Ovary (tissue), 9 donors: Measurements from ENCODE around the gene NOX3. TPM values are rescaled to one million over a fixed set of nuclear protein-coding genes. Genes with fewer than 3 reads are reported as not detected.

Source experiments
- DNase-seq, 5 donors: peaks; one replicate each; pipeline ENCODE4 v3.0.0-alpha.2; 2019 to 2020
- H3K27ac ChIP-seq, 2 donors: fragments of 200-600 bp; one replicate each; pipeline versions ENCODE4 v1.5.1 to v1.8.0; 2019 to 2022
- H3K27me3 ChIP-seq: fragments of 200-600 bp; one replicate; pipeline ENCODE4 v1.8.0; 2022
- H3K36me3 ChIP-seq: fragments of 200-600 bp; sonication (generic); one replicate; pipeline ENCODE4 v1.5.1; 2019
- H3K4me1 ChIP-seq: one replicate; pipeline ENCODE4 v1.8.1; 2013; ENCODE audit warnings: mild to moderate bottlenecking, moderate library complexity; ENCODE audit not compliant: insufficient read depth
- H3K4me3 ChIP-seq: fragments of 200-600 bp; sonication (generic); one replicate; pipeline ENCODE4 v1.5.1; 2017
- H3K9me3 ChIP-seq, 2 donors: fragments of 200-600 bp in 1 of 2; sonication (generic) in 1 of 2; one replicate each; pipeline versions ENCODE4 v1.5.1 to v1.8.1; 2013 to 2019; ENCODE audit warnings: mild to moderate bottlenecking in 1 of 2, moderate library complexity in 1 of 2
- EP300 ChIP-seq: sonication (generic); formaldehyde crosslinking; IDR thresholded peaks from one replicate; pipeline ENCODE4 v1.6.1; 2017; ENCODE audit warnings: antibody characterized with exemption
- POLR2A ChIP-seq: fragments of 450-650 bp; IDR thresholded peaks from one replicate; pipeline ENCODE4 v1.6.1; 2017; ENCODE audit warnings: antibody characterized with exemption, mild to moderate bottlenecking, moderate library complexity
- WGBS, 3 donors: extraction: QIAGEN DNeasy Blood & Tissue Kit in 1 of 3; methylation state at CpG; one replicate each; pipeline versions ENCODE4 v1.1.5 to v1.1.7; 2013 to 2017; 5-methylcytosine and 5-hydroxymethylcytosine counted together
- intact Hi-C, 4 donors: fragments of 100-400 bp; cut with DNase I; formaldehyde crosslinking; loops; one replicate each; pipeline versions ENCODE4 v1.11.0 to v1.15.1; 2022 to 2023
- polyA plus RNA-seq, 2 donors: library from polyadenylated mRNA; stranded (reverse); fragments of 200-250 nt in 1 of 2; fragments of 350-450 nt in 1 of 2; fragmentation: Illumina TruSeq in 1 of 2; extraction: RNeasy Lipid Tissue Mini Kit (QIAGEN cat#74804) in 1 of 2; gene quantifications; one replicate each; pipeline ENCODE4 v1.2.3, GENCODE V29; 2013 to 2014
- total RNA-seq, 7 donors: library from RNA; depleted of rRNA in 2 of 7; stranded (reverse); fragments of >200 nt in 2 of 7; fragmentation: NEBNext Ultra II Directional in 3 of 7; extraction: Animal tissue kit (Norgen Biotek cat#: 25700) in 3 of 7; gene quantifications; one replicate each; pipeline versions ENCODE4 v1.1.0 to v1.2.4, GENCODE V29; 2016 to 2023
- TF ChIP-seq, protein P1 (sequence below), 3 donors: fragments of 450-650 bp in 2 of 3; fragments of 200-600 bp in 1 of 3; IDR thresholded peaks; one replicate each; pipeline versions ENCODE4 v1.5.1 to v1.8.0; 2016 to 2022; ENCODE audit warnings: antibody characterized with exemption in 3 of 3, mild to moderate bottlenecking in 1 of 3
- donor health status: DM: no; HTN: no; CAD: no; lungs with moderate emphysema.
- donor health status: DM: no; HTN: no; CAD: no.
- donor health status: Bipolar disorder and iron deficiency.
- donor health status: DM: yes; HTN: yes; CAD: no.
- donor health status: DM: no; HTN: no; CAD: no.
- donor health status: DM: yes; HTN: yes; CAD: no.

Gene NOX3
- total and polyA plus RNA-seq, 9 donors = not detected

DNA sequence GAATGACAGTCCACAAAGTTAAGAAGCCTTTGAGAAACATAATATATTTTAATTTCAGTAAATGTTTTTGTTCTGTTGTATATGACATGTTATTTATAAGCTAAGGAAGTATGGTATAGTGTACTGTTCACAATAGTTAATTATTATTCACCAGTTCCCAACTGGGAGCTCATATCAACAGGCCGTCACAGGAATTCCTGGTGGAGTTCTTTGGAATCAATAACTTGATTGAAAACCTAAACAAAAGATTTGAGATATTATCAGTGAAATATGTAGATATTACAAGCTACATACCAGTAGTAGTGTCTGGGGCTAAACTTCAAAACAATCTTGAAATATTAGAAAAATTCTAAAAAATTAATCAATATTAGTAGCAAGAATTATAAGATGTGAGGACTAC is 60.3 kb downstream of the NOX3 start:
- no peak for DNase-seq
- Histone ChIP-seq H3K4me1 (no peaks in the 10 kb centered on the region), H3K4me3 (no peak overlapping the region), H3K27me3 (no peaks in the 10 kb centered on the region), H3K27ac (no peak overlapping the region), H3K36me3 (no peaks in the 10 kb centered on the region), H3K9me3 (no peaks in the 10 kb centered on the region)
- TF ChIP-seq, protein P1, sequence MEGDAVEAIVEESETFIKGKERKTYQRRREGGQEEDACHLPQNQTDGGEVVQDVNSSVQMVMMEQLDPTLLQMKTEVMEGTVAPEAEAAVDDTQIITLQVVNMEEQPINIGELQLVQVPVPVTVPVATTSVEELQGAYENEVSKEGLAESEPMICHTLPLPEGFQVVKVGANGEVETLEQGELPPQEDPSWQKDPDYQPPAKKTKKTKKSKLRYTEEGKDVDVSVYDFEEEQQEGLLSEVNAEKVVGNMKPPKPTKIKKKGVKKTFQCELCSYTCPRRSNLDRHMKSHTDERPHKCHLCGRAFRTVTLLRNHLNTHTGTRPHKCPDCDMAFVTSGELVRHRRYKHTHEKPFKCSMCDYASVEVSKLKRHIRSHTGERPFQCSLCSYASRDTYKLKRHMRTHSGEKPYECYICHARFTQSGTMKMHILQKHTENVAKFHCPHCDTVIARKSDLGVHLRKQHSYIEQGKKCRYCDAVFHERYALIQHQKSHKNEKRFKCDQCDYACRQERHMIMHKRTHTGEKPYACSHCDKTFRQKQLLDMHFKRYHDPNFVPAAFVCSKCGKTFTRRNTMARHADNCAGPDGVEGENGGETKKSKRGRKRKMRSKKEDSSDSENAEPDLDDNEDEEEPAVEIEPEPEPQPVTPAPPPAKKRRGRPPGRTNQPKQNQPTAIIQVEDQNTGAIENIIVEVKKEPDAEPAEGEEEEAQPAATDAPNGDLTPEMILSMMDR (IDR thresholded peaks at IDR 0.05) = no peak
- TF ChIP-seq EP300 = no peak
- no peak for TF ChIP-seq POLR2A
- intact Hi-C loops = no loop called here
- 91 to 93% (median 93%) methylated on average over 1 of the region's 1 CpG for WGBS, 3 donors

DNA sequence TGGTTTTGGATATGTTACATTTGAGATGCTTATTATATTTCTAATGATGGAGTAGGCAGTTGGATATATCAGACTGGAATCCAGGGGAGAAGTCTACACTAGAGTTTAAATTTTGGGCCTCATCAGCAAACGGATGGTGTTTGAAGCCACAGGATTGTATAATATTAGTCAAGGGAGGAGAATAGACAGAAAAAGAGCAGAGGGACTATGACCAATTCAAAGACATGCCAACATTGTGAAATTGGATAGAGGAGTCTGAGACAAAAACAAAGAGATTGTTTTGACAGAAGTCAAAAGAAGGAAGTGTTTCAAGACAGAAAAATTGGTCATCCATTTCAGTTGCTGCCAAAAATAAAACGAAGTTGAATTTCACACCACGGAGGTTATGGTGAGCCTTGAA is 66.5 kb downstream of the NOX3 start:
- DNase-seq = no peak
- Histone ChIP-seq H3K27ac (no peak overlapping the region), H3K27me3 (no peaks in the 10 kb centered on the region), H3K36me3 (no peaks in the 10 kb centered on the region), H3K9me3 (no peaks in the 10 kb centered on the region), H3K4me3 (no peak overlapping the region), H3K4me1 (no peaks in the 10 kb centered on the region)
- TF ChIP-seq, protein P1 (IDR thresholded peaks at IDR 0.05) = no peak
- TF ChIP-seq POLR2A = no peak
- TF ChIP-seq EP300 = no peak
- WGBS, 3 donors = 72 to 79% (median 73%) methylated on average over 3 of the region's 3 CpGs
- intact Hi-C loops = no loop called here

DNA sequence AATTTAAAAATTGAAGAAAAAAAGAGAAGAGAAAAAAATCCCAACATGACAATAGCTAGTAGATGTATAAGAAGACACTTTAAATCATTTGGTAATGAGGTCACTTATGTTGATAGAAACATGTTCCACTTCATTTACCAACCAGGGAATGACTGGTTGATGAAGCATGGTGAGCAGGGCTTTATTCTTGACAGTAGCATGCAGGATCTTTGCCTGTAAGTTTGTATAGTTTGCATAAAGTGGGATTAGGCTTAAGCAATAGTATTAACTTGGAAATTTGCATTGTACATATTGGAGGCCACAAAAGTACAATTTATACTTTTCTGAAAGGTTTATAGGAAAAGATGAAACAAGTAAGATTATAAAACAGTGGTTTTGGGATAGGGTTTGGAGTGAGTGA is 67.0 kb downstream of the NOX3 start:
- H3K4me1 ChIP-seq = no peaks in the 10 kb centered on the region
- DNase-seq = no peak
- no peaks in the 10 kb centered on the region for H3K27me3 ChIP-seq

GRCh38 chr6:155387481-155387880 is 68.2 kb downstream of the NOX3 start:
- intact Hi-C loops = no loop called here
- TF ChIP-seq EP300 = no peak
- H3K4me1 ChIP-seq = no peaks in the 10 kb centered on the region
- 85 to 90% (median 87%) methylated on average over 2 of the region's 2 CpGs for WGBS, 3 donors
- H3K9me3 ChIP-seq = no peaks in the 10 kb centered on the region
- no peak for DNase-seq
- H3K27me3 ChIP-seq = no peaks in the 10 kb centered on the region
- no peaks in the 10 kb centered on the region for H3K36me3 ChIP-seq
- no peak overlapping the region for H3K4me3 ChIP-seq
- H3K27ac ChIP-seq = no peak overlapping the region

More for the DNA sequence above, 67.0 kb downstream of the NOX3 start:
- intact Hi-C loops = no loop called here
- Histone ChIP-seq H3K36me3 (no peaks in the 10 kb centered on the region), H3K27ac (no peak overlapping the region), H3K9me3 (no peaks in the 10 kb centered on the region), H3K4me3 (no peak overlapping the region)
- TF ChIP-seq EP300 (no peak), POLR2A (no peak)
- TF ChIP-seq, protein P1 (IDR thresholded peaks at IDR 0.05) = no peak

- WGBS, 3 donors = 86 to 89% (median 88%) methylated on average over 15 of the region's 15 CpGs
- H3K27ac ChIP-seq = no peak overlapping the region
Observed at GRCh38 chr6:155384321-155384952, 71.2 kb downstream of the NOX3 start.

More at GRCh38 chr6:155384321-155384952, 71.2 kb downstream of the NOX3 start:
- DNase-seq = no peak
- Histone ChIP-seq H3K4me1 (no peaks in the 10 kb centered on the region), H3K36me3 (no peaks in the 10 kb centered on the region), H3K27me3 (no peaks in the 10 kb centered on the region), H3K4me3 (no peak overlapping the region), H3K9me3 (no peaks in the 10 kb centered on the region)
- TF ChIP-seq EP300 (no peak), POLR2A (no peak)
- TF ChIP-seq, protein P1 (IDR thresholded peaks at IDR 0.05) = no peak
- intact Hi-C loops = no loop called here
